Brain microvascular endothelial cell (primary cell): ENCODE data around the gene SHC3.

Experiments
- DNase-seq: peaks from one replicate; pipeline ENCODE4 v3.0.0-alpha.2; 2020
- H3K27ac ChIP-seq: fragments of 250-450 bp; sonication (Bioruptor Pico); 2 replicates; pipeline ENCODE4 v1.5.1; 2020; ENCODE audit warnings: mild to moderate bottlenecking, moderate library complexity
- H3K27me3 ChIP-seq: fragments of 250-450 bp; sonication (Bioruptor Pico); replicated peaks from 2 replicates; pipeline ENCODE4 v1.5.1; 2020; ENCODE audit warnings: mild to moderate bottlenecking
- H3K36me3 ChIP-seq: fragments of 250-450 bp; sonication (Bioruptor Pico); replicated peaks from 2 replicates; pipeline ENCODE4 v1.5.1; 2020; ENCODE audit warnings: mild to moderate bottlenecking
- H3K4me3 ChIP-seq: 2 replicates; pipeline ENCODE4 v1.5.1; 2011; ENCODE audit warnings: low read depth, mild to moderate bottlenecking, control low read depth, low read length, moderate library complexity
- CTCF ChIP-seq: IDR thresholded peaks from 2 replicates; pipeline ENCODE4 v1.5.1; 2011; ENCODE audit warnings: low read depth, mild to moderate bottlenecking, moderate library complexity, low read length, control low read depth, inconsistent platforms; ENCODE audit errors: missing control alignments
- in situ Hi-C: cut with HindIII; loops from 2 replicates; pipeline ENCODE4 v1.10.0; 2017; ENCODE audit warnings: low sequenced_read_pairs, low pct_ligation_motif_present

The SHC3 gene

GRCh38 chr9:89032661-89033060 lies 146.0 kb downstream of the SHC3 start:
- Histone ChIP-seq H3K27me3 (no peaks in the 10 kb centered on the region), H3K4me3 (no peak overlapping the region), H3K36me3 (peaks cover 6% of the 10 kb centered on the region), H3K27ac (no peak overlapping the region)
- no peak for DNase-seq
- no peak for TF ChIP-seq CTCF
- in situ Hi-C loops: no loop called here

GRCh38 chr9:89032173-89032572 lies 146.4 kb downstream of the SHC3 start:
- in situ Hi-C loops: no loop called here
- no peaks in the 10 kb centered on the region for H3K27me3 ChIP-seq
- peaks cover 6% of the 10 kb centered on the region for H3K36me3 ChIP-seq

GRCh38 chr9:89029788-89030187 lies 148.8 kb downstream of the SHC3 start:
- in situ Hi-C loops: no loop called here
- peaks cover 6% of the 10 kb centered on the region for H3K36me3 ChIP-seq
- no peak overlapping the region for H3K4me3 ChIP-seq
- TF ChIP-seq CTCF: no peak
- no peak for DNase-seq
- H3K27ac ChIP-seq: no peak overlapping the region
- H3K27me3 ChIP-seq: no peaks in the 10 kb centered on the region

More at GRCh38 chr9:89032173-89032572, 146.4 kb downstream of the SHC3 start:
- no peak overlapping the region for H3K27ac ChIP-seq
- TF ChIP-seq CTCF: no peak
- no peak overlapping the region for H3K4me3 ChIP-seq
- no peak for DNase-seq

- no peak for TF ChIP-seq CTCF
- in situ Hi-C loops: no loop called here
Measured at GRCh38 chr9:89026876-89027275, 151.7 kb downstream of the SHC3 start.

GRCh38 chr9:89025553-89025952 lies 153.1 kb downstream of the SHC3 start:
- Histone ChIP-seq H3K27ac (no peak overlapping the region), H3K36me3 (peaks cover 4% of the 10 kb centered on the region), H3K4me3 (no peak overlapping the region), H3K27me3 (no peaks in the 10 kb centered on the region)
- in situ Hi-C loops: no loop called here
- TF ChIP-seq CTCF: no peak
- no peak for DNase-seq

More at GRCh38 chr9:89026876-89027275, 151.7 kb downstream of the SHC3 start:
- Histone ChIP-seq H3K4me3 (no peak overlapping the region), H3K27me3 (no peaks in the 10 kb centered on the region), H3K27ac (no peak overlapping the region), H3K36me3 (peaks cover 10% of the 10 kb centered on the region)
- no peak for DNase-seq

GRCh38 chr9:89024727-89025126 lies 153.9 kb downstream of the SHC3 start:
- no peak for DNase-seq
- in situ Hi-C loops: no loop called here
- Histone ChIP-seq H3K36me3 (peaks cover 4% of the 10 kb centered on the region), H3K27me3 (no peaks in the 10 kb centered on the region), H3K27ac (no peak overlapping the region), H3K4me3 (no peak overlapping the region)
- no peak for TF ChIP-seq CTCF
